Islet precursor cell (in vitro differentiated cells): ENCODE measurements around the gene IQCN.
A peak's percentile ranks its signal among the peaks of the same experiment; 100 is the strongest.

ENCODE experiments used
- DNase-seq: peaks from one replicate; pipeline ENCODE4 v3.0.0-alpha.2; 2018

Gene IQCN

GRCh38 chr19:18304458-18305310, 30.4 kb upstream of the IQCN start:
- DNase-seq, result peak; percentile 94

- DNase-seq, result no peak
Measured at GRCh38 chr19:18304208-18304457, 29.9 kb upstream of the IQCN start.

GRCh38 chr19:18301718-18302111, 27.5 kb upstream of the IQCN start:
- DNase-seq, result no peak

- DNase-seq, result peak; percentile 95
Measured at GRCh38 chr19:18300930-18301717, 26.9 kb upstream of the IQCN start.

GRCh38 chr19:18299654-18300053, 25.4 kb upstream of the IQCN start:
- DNase-seq, result no peak

GRCh38 chr19:18298601-18299000, 24.3 kb upstream of the IQCN start:
- no peak for DNase-seq

GRCh38 chr19:18297308-18297707, 23.1 kb upstream of the IQCN start:
- DNase-seq, result no peak

GRCh38 chr19:18295034-18295451, 20.8 kb upstream of the IQCN start:
- DNase-seq, result no peak

- DNase-seq, result no peak
Measured at GRCh38 chr19:18294467-18294864, 20.2 kb upstream of the IQCN start.

GRCh38 chr19:18293642-18294466, 19.6 kb upstream of the IQCN start:
- no peak for DNase-seq

- DNase-seq, result peak; percentile 97
Measured at GRCh38 chr19:18292810-18293641, 18.8 kb upstream of the IQCN start.

- DNase-seq, result no peak
Measured at GRCh38 chr19:18292462-18292809, 18.2 kb upstream of the IQCN start.

- peak; percentile 98 for DNase-seq
Measured at GRCh38 chr19:18291590-18292461, 17.6 kb upstream of the IQCN start.

- no peak for DNase-seq
Measured at GRCh38 chr19:18291019-18291524, 16.8 kb upstream of the IQCN start.

GRCh38 chr19:18290302-18291018, 16.2 kb upstream of the IQCN start:
- peak; percentile 50 for DNase-seq

GRCh38 chr19:18289471-18290301, 15.4 kb upstream of the IQCN start:
- no peak for DNase-seq

GRCh38 chr19:18287836-18288772, 13.9 kb upstream of the IQCN start:
- DNase-seq, result peak; percentile 85

- no peak for DNase-seq
Measured at GRCh38 chr19:18286973-18287635, 12.9 kb upstream of the IQCN start.
